Renal cortical epithelial cell (primary cell): ENCODE data around the gene NHLRC4. TPM values are rescaled to one million over a fixed set of nuclear protein-coding genes. Genes with fewer than 3 reads are reported as not detected.

Experiments
- DNase-seq: peaks from one replicate; pipeline ENCODE4 v3.0.0-alpha.2; 2011; ENCODE audit warnings: low read depth
- total RNA-seq: library from RNA; depleted of rRNA; stranded (reverse); fragments of >200 nt; gene quantifications from 2 replicates; pipeline ENCODE4 v1.2.3, GENCODE V29; 2014

NHLRC4 gene
- total RNA-seq, 1 donor from 2014 or later = 0.85 TPM

- DNase-seq = no peak
These were observed 13.1 kb upstream of the NHLRC4 start for GRCh38 chr16:553601-554296.

GRCh38 chr16:554297-554621 is 12.5 kb upstream of the NHLRC4 start:
- DNase-seq = no peak

DNA sequence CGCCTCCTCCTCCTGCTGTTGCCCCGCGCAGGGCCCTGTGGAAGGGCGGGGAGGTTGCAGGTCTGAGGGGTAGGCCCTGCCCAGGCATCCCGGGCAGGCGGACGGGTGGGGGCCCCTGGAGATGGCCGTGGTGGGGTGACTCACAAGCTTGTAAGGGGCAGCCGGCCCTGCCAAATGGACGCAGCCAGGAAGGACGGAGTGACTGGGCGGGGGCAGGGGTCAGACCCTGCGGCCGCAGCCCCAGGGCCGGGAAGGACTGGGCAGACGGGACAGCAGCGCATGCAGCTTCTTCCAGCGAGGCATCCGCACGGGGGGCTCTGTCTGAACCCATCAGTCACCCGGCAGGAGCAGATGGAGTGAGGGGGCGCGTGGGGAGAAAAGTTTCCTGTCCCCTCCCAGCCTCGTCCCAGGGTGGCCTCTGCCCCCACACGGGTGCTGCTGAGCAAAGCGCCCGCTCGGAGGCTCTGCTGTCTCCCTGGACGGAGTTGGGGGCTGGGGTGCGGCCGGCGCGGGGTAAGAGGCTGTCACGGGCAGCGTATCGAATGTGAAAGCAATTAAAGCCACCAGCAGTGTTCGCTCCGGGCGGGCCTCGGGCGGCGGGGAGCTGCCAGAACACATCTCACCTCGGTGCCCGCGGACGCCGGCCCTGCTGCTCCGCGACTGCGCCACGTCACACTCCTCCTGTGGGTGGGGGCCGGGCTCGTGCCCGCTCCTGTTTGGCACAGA is 12.0 kb upstream of the NHLRC4 start:
- DNase-seq = no peak

GRCh38 chr16:555528-556473 is 11.0 kb upstream of the NHLRC4 start:
- DNase-seq = no peak

GRCh38 chr16:556474-557173 is 10.2 kb upstream of the NHLRC4 start:
- no peak for DNase-seq

- no peak for DNase-seq
These were observed 9.1 kb upstream of the NHLRC4 start for GRCh38 chr16:557463-558297.

GRCh38 chr16:558298-559020 is 8.3 kb upstream of the NHLRC4 start:
- no peak for DNase-seq

GRCh38 chr16:559021-559380 is 7.8 kb upstream of the NHLRC4 start:
- no peak for DNase-seq

GRCh38 chr16:559411-560203 is 7.2 kb upstream of the NHLRC4 start:
- DNase-seq = no peak

- DNase-seq = no peak
These were observed 6.6 kb upstream of the NHLRC4 start, which contains the start of gene PRR35 for GRCh38 chr16:560204-560700. TSS of gene PRR35 (plus strand) at chr16:560394. CDS start at chr16:563295, 2,901 bp downstream.

DNA sequence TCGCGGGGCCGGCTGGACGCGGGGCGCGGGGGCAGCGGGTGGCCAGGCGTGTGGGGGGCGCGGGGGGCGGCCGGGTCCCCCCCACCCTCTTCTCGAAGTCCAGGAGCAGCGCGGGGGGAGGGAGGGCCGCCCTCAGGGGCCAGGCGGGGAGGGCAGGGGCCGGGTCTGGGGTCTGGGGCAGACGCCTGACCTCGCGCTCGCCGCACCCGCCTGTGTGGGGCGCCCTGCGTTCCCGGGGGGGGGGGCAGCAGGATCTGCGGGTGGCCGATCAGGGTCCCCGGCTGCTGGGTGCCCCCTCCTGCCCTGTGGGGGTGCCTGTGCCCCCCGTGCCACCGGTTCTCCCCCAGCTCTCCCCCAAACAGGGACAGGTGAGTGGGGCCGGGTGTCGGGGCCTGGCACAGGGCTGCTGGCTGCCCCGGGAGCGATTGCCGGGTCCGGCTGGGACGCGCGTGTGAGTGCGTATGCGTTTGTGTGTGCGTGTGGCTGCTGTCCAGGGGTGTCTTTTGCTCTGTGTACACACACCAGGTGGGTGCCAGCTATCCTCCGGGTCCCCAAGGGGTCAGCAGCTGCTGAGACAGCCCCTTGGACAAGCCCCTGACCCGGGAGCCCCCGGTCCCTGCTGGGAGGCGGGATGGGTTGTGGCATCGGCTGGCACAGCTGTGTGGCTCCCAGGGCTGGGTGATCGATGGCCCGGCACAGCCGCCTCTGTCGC is 5.9 kb upstream of the NHLRC4 start:
- DNase-seq = no peak

DNA sequence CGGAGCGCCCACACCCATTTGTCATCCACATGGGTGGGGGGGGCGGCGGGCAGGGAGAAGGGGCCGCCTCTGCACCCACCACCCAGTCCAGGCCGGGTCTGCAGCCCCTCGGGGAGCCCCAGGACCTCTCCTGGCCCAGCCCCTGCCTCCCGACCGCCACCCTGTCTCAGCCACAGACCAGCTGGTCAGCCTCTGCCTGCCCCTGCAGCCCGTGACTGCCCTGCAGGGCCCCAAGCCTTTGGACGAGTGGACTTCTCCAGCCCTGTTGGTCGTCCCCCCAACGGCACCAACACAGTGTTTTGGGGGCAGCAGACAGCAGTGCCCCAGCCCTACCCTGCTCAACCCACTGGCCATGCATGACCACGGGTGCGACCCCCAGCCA is 5.4 kb upstream of the NHLRC4 start:
- no peak for DNase-seq

GRCh38 chr16:561957-562938 is 4.6 kb upstream of the NHLRC4 start:
- DNase-seq = no peak

GRCh38 chr16:563072-563644 is 3.6 kb upstream of the NHLRC4 start:
- no peak for DNase-seq

DNA sequence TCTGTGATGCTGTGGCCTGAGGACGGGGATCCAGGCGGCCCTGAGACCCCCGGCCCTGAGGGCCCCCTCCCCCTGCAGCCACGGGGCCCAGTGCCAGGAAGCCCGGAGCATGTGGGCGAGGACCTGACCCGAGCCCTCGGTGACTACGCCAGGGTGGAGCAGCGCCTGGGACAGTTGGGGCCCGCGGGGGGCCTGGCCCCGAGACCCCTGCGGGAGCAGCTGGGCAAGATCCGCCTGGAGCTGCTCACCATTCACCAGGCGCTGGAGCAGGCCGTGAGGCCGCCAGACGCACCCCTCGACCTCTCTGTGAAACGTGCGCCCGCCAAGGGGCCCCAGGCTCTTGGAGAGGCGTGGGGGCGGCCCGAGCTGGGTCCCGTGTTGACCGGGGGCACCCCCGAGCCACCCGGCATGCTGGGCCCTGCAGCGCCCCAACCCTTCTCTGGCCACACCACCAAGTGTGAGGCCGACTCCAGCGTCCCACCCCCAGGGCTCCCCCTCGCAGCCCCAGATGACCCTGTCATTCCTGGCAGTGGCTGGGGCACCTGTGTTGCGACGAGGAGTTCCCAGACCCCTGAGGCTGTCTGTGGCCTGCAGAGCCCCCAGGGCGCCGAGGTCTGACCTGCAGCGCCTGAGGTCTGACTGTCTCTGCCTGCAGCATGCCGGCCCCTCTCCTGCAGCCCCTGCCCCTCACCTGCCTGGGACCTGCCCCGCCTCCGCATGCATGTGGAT is 2.0 kb upstream of the NHLRC4 start:
- no peak for DNase-seq
